Tibial nerve (tissue), 4 donors: ENCODE measurements around the gene F5.

Experiments
- CTCF ChIP-seq, 5 experiments: fragments of 200-600 bp in 3 of 5; fragments of 450-650 bp in 2 of 5; sonication (generic) in 3 of 5; IDR thresholded peaks; one replicate each; pipeline ENCODE4 v1.5.1; 2016 to 2019; ENCODE audit warnings: antibody characterized with exemption in 5 of 5, mild to moderate bottlenecking in 3 of 5, moderate library complexity in 2 of 5
- EP300 ChIP-seq, 2 donors: sonication (generic); formaldehyde crosslinking; IDR thresholded peaks; one replicate each; pipeline ENCODE4 v1.6.1; 2017; ENCODE audit warnings: antibody characterized with exemption in 2 of 2, mild to moderate bottlenecking in 1 of 2
- POLR2A ChIP-seq, 2 donors: fragments of 450-650 bp; IDR thresholded peaks; one replicate each; pipeline ENCODE4 v1.6.1; 2017; ENCODE audit warnings: antibody characterized with exemption in 2 of 2, mild to moderate bottlenecking in 2 of 2, moderate library complexity in 2 of 2

GRCh38 chr1:169465281-169465680 lies 121.0 kb downstream of the F5 start:
- no peak for TF ChIP-seq CTCF (IDR thresholded peaks at IDR 0.05)
- TF ChIP-seq POLR2A (IDR thresholded peaks at IDR 0.05) = no peak
- no peak for TF ChIP-seq EP300 (IDR thresholded peaks at IDR 0.05)
